GM08714 (cell line): ENCODE data around the gene SULT2A1.
"Not testable (repeated sequence)": the region's sequence is repeated elsewhere in the genome, so short reads cannot be mapped to it uniquely, and the experiment has no call there.

Experiments used
- H3K4me3 ChIP-seq: fragments of 200-500 bp; sonication (Bioruptor generic); 2 replicates; pipeline ENCODE4 v1.5.1; 2014; ENCODE audit warnings: mild to moderate bottlenecking, low read length, inconsistent platforms
- ZNF274 ChIP-seq: IDR thresholded peaks from 2 replicates; pipeline ENCODE4 v1.6.1; 2012; ENCODE audit warnings: mild to moderate bottlenecking, low read depth, low read length

The SULT2A1 gene

GRCh38 chr19:47882890-47883289 is 3.2 kb downstream of the SULT2A1 start:
- no peak for TF ChIP-seq ZNF274
- H3K4me3 ChIP-seq = no peak overlapping the region

DNA sequence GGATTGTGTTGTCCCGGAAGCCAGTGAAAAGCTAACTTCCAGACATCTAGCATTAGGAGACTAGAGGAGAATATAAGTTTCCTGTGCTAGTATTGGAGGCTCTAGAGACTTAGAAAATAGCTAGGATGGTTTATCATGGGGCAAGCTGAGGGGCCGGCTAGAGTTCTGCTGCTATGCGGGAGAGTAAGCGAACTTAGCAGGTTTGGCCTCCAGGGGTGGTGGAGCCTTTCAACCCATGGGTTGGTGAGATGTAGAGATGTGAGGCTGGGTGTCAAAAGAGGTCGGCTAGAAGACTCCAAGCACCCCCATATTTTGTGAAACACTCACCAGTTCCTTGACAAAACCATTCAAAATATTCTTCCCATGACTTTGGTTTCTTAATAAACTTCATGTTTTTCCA is 4.4 kb downstream of the SULT2A1 start:
- no peak overlapping the region for H3K4me3 ChIP-seq
- TF ChIP-seq ZNF274 = no peak

GRCh38 chr19:47879385-47879784 is 6.7 kb downstream of the SULT2A1 start:
- H3K4me3 ChIP-seq = not testable (repeated sequence)

GRCh38 chr19:47878906-47879305 is 7.2 kb downstream of the SULT2A1 start:
- no peak for TF ChIP-seq ZNF274
- H3K4me3 ChIP-seq = no peak overlapping the region

- no peak overlapping the region for H3K4me3 ChIP-seq
- TF ChIP-seq ZNF274 = no peak
Measured at GRCh38 chr19:47865166-47865565, 20.9 kb downstream of the SULT2A1 start.

- TF ChIP-seq ZNF274 = no peak
- H3K4me3 ChIP-seq = no peak overlapping the region
Measured at GRCh38 chr19:47863514-47863936, 22.6 kb downstream of the SULT2A1 start.

- TF ChIP-seq ZNF274 = no peak
- H3K4me3 ChIP-seq = no peak overlapping the region
Measured at GRCh38 chr19:47861630-47862029, 24.5 kb downstream of the SULT2A1 start.

GRCh38 chr19:47860602-47861297 is 25.4 kb downstream of the SULT2A1 start:
- TF ChIP-seq ZNF274 = no peak
- H3K4me3 ChIP-seq = no peak overlapping the region

GRCh38 chr19:47859838-47860237 is 26.3 kb downstream of the SULT2A1 start:
- H3K4me3 ChIP-seq = not testable (repeated sequence)

DNA sequence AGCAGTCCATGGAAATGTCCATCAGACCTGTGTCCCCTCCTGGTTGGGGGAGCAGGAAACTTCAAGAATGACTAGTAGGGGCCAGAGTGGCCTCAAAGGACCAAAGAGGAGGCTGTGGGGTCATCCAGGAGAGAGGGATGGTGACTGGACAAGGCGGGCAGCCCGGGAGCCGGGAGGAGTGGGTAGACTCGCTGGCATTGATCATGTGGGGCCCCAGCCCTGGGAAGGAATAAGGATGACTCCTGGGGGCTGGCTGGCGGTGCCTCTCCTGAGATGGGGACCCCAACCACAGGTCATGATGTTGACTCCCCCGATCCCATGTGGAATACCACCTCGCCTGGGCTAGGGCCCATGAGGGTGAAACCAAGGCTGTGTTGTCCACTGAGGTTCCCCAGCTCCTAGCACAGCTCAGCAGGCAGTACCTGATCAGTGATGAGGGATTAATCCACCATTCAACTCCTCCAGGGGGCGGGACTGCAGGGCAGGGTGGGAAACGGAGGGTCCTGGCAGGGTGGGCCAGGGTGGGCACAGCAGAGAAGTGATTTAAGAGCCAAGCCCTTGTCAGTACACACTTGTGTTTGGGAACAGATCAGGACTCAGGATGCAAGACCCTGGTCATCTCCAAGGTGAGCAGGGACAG is 27.3 kb downstream of the SULT2A1 start, which contains the start of gene TPRX2:
TSS of gene TPRX2 (plus strand) at position 590 of the 640 bp plus-strand sequence. CDS start at position 602, 12 bp downstream.
- not testable (repeated sequence) for H3K4me3 ChIP-seq

GRCh38 chr19:47858231-47858630 is 27.9 kb downstream of the SULT2A1 start:
- not testable (repeated sequence) for H3K4me3 ChIP-seq

DNA sequence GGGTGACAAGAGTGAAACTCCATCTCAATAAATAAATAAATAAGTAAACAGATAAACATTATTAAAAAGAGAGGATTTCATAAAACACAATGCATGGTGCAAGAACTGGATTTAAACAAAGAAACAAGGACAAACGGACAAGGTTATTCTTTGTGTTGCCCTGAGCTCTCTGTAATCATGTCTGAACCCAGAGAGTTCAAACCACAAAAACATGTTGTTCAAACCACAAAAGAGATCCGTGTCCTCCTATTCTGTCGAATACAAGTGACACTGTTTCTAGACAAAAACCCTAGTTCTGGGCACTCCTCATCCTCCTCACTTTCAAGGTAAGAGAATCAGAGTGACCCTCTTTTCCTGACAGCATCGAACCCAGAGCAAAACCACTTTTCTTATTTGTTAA is 31.7 kb downstream of the SULT2A1 start:
- H3K4me3 ChIP-seq = no peak overlapping the region
- no peak for TF ChIP-seq ZNF274

GRCh38 chr19:47853003-47853402 is 33.1 kb downstream of the SULT2A1 start:
- TF ChIP-seq ZNF274 = no peak
- H3K4me3 ChIP-seq = no peak overlapping the region

DNA sequence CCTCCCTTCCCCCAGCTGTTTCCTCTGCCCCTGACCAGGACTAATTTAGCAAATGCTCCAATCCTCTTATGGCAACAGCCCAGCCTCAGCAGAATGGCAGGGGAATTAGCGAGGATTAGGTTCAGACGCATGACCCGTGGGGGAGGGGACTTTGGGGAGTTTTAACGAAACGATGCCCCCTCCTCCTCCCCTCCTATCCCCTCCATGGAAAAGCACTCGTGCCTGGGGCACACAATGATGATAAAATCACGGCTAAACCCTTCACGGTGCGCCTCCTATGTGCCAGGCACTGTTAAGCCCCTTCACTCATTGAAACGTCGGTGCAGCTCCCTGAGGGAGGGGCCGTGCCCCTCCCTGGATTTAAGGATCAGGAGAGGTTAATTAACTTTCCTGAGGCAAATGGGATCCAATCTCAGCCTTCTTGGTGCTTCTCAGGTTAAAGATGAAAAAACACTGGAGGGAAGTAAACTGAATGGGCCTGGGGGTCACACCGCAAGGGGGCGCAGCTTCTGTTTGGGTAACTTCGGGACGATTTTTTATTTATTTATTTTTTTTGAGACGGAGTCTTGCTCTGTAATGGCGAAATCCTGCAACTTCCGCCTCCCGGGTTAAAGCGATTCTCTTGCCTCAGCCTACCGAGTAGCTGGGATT is 37.2 kb downstream of the SULT2A1 start:
- no peak overlapping the region for H3K4me3 ChIP-seq
- no peak for TF ChIP-seq ZNF274

DNA sequence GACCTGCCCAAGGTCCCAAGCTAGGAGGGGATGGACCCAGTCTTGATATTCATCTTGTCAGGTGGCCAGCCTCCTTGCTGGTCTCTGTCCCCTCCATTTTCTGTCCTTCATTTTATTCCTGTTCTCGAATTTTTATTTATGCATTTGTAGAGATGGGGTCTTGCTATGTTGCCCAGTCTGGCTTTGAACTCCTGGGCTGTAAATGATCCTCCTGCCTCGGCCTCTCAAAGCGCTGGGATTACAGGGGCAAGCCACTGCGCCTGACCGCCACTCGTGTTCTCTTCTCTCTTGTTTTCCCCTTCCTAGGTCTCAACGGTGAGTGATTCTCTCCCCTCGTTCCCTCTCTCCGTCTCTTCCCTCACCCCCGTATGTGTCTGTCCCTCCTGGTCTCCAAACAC is 37.7 kb downstream of the SULT2A1 start:
- H3K4me3 ChIP-seq = no peak overlapping the region
- no peak for TF ChIP-seq ZNF274
